IPS-15b (cell line): ENCODE results near the gene DCK.
"Not testable (repeated sequence)": the region's sequence is repeated elsewhere in the genome, so short reads cannot be mapped to it uniquely, and the experiment has no call there.

Source experiments
- H3K27me3 ChIP-seq: one replicate; pipeline ENCODE4 v1.6.1; 2013; ENCODE audit warnings: low read length; ENCODE audit not compliant: control insufficient read depth, insufficient read depth
- H3K36me3 ChIP-seq: one replicate; pipeline ENCODE4 v1.6.1; 2013; ENCODE audit warnings: low read length; ENCODE audit not compliant: control insufficient read depth, insufficient read depth
- H3K4me1 ChIP-seq: one replicate; pipeline ENCODE4 v1.6.1; 2013; ENCODE audit warnings: mild to moderate bottlenecking, low read length; ENCODE audit not compliant: control insufficient read depth, insufficient read depth
- H3K4me3 ChIP-seq: one replicate; pipeline ENCODE4 v1.5.1; 2013; ENCODE audit warnings: low read depth, low read length
- H3K9ac ChIP-seq: one replicate; pipeline ENCODE4 v1.6.1; 2013; ENCODE audit warnings: low read depth, mild to moderate bottlenecking, low read length
- H3K9me3 ChIP-seq: one replicate; pipeline ENCODE4 v1.6.1; 2013; ENCODE audit warnings: mild to moderate bottlenecking, low read length; ENCODE audit not compliant: control insufficient read depth, insufficient read depth

Gene DCK

GRCh38 chr4:71029504-71029903 is 36.1 kb downstream of the DCK start:
- peaks cover 6% of the 10 kb centered on the region for H3K4me1 ChIP-seq
- no peaks in the 10 kb centered on the region for H3K36me3 ChIP-seq

GRCh38 chr4:71032106-71032505 is 38.7 kb downstream of the DCK start:
- not testable (repeated sequence) for H3K27me3 ChIP-seq, H3K4me3 ChIP-seq, H3K9me3 ChIP-seq, H3K36me3 ChIP-seq, H3K9ac ChIP-seq, H3K4me1 ChIP-seq

More at GRCh38 chr4:71029504-71029903, 36.1 kb downstream of the DCK start:
- Histone ChIP-seq H3K9me3 (no peaks in the 10 kb centered on the region), H3K4me3 (no peak overlapping the region), H3K9ac (no peak overlapping the region), H3K27me3 (no peaks in the 10 kb centered on the region)

- H3K9me3 ChIP-seq: peaks cover 4% of the 10 kb centered on the region
- no peaks in the 10 kb centered on the region for H3K27me3 ChIP-seq
- no peaks in the 10 kb centered on the region for H3K36me3 ChIP-seq
- no peaks in the 10 kb centered on the region for H3K4me1 ChIP-seq
- H3K4me3 ChIP-seq: no peak overlapping the region
- no peak overlapping the region for H3K9ac ChIP-seq
Observed at GRCh38 chr4:71045256-71045655, 51.8 kb downstream of the DCK start.

- Histone ChIP-seq H3K4me1 (no peaks in the 10 kb centered on the region), H3K27me3 (no peaks in the 10 kb centered on the region), H3K9me3 (peaks cover 4% of the 10 kb centered on the region), H3K36me3 (no peaks in the 10 kb centered on the region), H3K4me3 (no peak overlapping the region), H3K9ac (no peak overlapping the region)
Observed at GRCh38 chr4:71049395-71049794, 55.9 kb downstream of the DCK start.

- Histone ChIP-seq H3K4me3 (no peak overlapping the region), H3K36me3 (no peaks in the 10 kb centered on the region), H3K4me1 (no peaks in the 10 kb centered on the region), H3K9ac (no peak overlapping the region), H3K27me3 (no peaks in the 10 kb centered on the region), H3K9me3 (no peaks in the 10 kb centered on the region)
Observed at GRCh38 chr4:71050809-71051208, 57.4 kb downstream of the DCK start.

- Histone ChIP-seq H3K4me1 (no peaks in the 10 kb centered on the region), H3K4me3 (no peak overlapping the region), H3K9me3 (no peaks in the 10 kb centered on the region), H3K9ac (no peak overlapping the region), H3K27me3 (no peaks in the 10 kb centered on the region), H3K36me3 (no peaks in the 10 kb centered on the region)
Observed at GRCh38 chr4:71052034-71052433, 58.6 kb downstream of the DCK start.

- Histone ChIP-seq H3K4me1 (no peaks in the 10 kb centered on the region), H3K9me3 (no peaks in the 10 kb centered on the region), H3K27me3 (no peaks in the 10 kb centered on the region), H3K9ac (no peak overlapping the region), H3K36me3 (no peaks in the 10 kb centered on the region), H3K4me3 (no peak overlapping the region)
Observed at GRCh38 chr4:71052716-71053115, 59.3 kb downstream of the DCK start.

GRCh38 chr4:71053613-71054012 is 60.2 kb downstream of the DCK start:
- H3K9me3 ChIP-seq, H3K4me3 ChIP-seq, H3K9ac ChIP-seq, H3K4me1 ChIP-seq, H3K27me3 ChIP-seq, H3K36me3 ChIP-seq: not testable (repeated sequence)

- not testable (repeated sequence) for H3K4me1 ChIP-seq, H3K9me3 ChIP-seq, H3K36me3 ChIP-seq, H3K27me3 ChIP-seq
- peak overlapping the region; percentile 54 for H3K4me3 ChIP-seq
- H3K9ac ChIP-seq: peak overlapping the region; percentile 54
Observed at GRCh38 chr4:71059573-71059972, 66.1 kb downstream of the DCK start.

- H3K36me3 ChIP-seq: no peaks in the 10 kb centered on the region
- no peak overlapping the region for H3K9ac ChIP-seq
- no peaks in the 10 kb centered on the region for H3K27me3 ChIP-seq
- H3K4me1 ChIP-seq: no peaks in the 10 kb centered on the region
- H3K4me3 ChIP-seq: no peak overlapping the region
- H3K9me3 ChIP-seq: no peaks in the 10 kb centered on the region
Observed at GRCh38 chr4:71062436-71062835, 69.0 kb downstream of the DCK start.

GRCh38 chr4:71063711-71064110 is 70.3 kb downstream of the DCK start:
- Histone ChIP-seq H3K36me3 (no peaks in the 10 kb centered on the region), H3K9ac (no peak overlapping the region), H3K4me3 (no peak overlapping the region), H3K27me3 (no peaks in the 10 kb centered on the region), H3K4me1 (no peaks in the 10 kb centered on the region), H3K9me3 (no peaks in the 10 kb centered on the region)

- Histone ChIP-seq H3K27me3 (no peaks in the 10 kb centered on the region), H3K4me3 (no peak overlapping the region), H3K9ac (no peak overlapping the region), H3K36me3 (no peaks in the 10 kb centered on the region), H3K9me3 (no peaks in the 10 kb centered on the region), H3K4me1 (no peaks in the 10 kb centered on the region)
Observed at GRCh38 chr4:71064521-71064920, 71.1 kb downstream of the DCK start.

GRCh38 chr4:71065991-71066510 is 72.6 kb downstream of the DCK start:
- Histone ChIP-seq H3K9ac (no peak overlapping the region), H3K9me3 (no peaks in the 10 kb centered on the region), H3K27me3 (no peaks in the 10 kb centered on the region), H3K36me3 (no peaks in the 10 kb centered on the region), H3K4me3 (no peak overlapping the region), H3K4me1 (no peaks in the 10 kb centered on the region)
